ENCODE results near the gene LRRC55. TPM values are rescaled to one million over a fixed set of nuclear protein-coding genes. Genes with fewer than 3 reads are reported as not detected.

Gene LRRC55
- total RNA-seq, 6 donors from 2014 or later: 0.10 to 0.11 TPM; not detected in 4

GRCh38 chr11:57196596-57196995 lies 14.8 kb downstream of the LRRC55 start:
- H3K27ac ChIP-seq: no peak overlapping the region
- no peaks in the 10 kb centered on the region for H3K36me3 ChIP-seq
- ATAC-seq (ENCODE audit: low FRiP score in 2 of 2): no peak
- peaks cover 5 to 17% (median 5%) of the 10 kb centered on the region in 4 donors for H3K4me1 ChIP-seq
- no peak for TF ChIP-seq CTCF (IDR thresholded peaks at IDR 0.05)
- TF ChIP-seq POLR2A (IDR thresholded peaks at IDR 0.05): no peak
- no peak for TF ChIP-seq EP300 (IDR thresholded peaks at IDR 0.05)
- no peak for TF ChIP-seq POLR2AphosphoS5 (IDR thresholded peaks at IDR 0.05)
- no peaks in the 10 kb centered on the region for H3K27me3 ChIP-seq
- WGBS, 2 donors: 63 to 64% methylated on average over 6 of the region's 6 CpGs
- H3K4me3 ChIP-seq: no peak overlapping the region
- no peaks in the 10 kb centered on the region for H3K9me3 ChIP-seq
- no peak for DNase-seq

GRCh38 chr11:57197762-57198161 lies 16.0 kb downstream of the LRRC55 start:
- no peak overlapping the region for H3K27ac ChIP-seq
- H3K4me1 ChIP-seq: peaks cover 0 to 10% (median 5%) of the 10 kb centered on the region in 4 donors
- no peaks in the 10 kb centered on the region for H3K9me3 ChIP-seq
- H3K36me3 ChIP-seq: no peaks in the 10 kb centered on the region
- no peaks in the 10 kb centered on the region for H3K27me3 ChIP-seq
- TF ChIP-seq POLR2A (IDR thresholded peaks at IDR 0.05) (no peak), CTCF (IDR thresholded peaks at IDR 0.05) (no peak), POLR2AphosphoS5 (IDR thresholded peaks at IDR 0.05) (no peak), EP300 (IDR thresholded peaks at IDR 0.05) (no peak)
- ATAC-seq (ENCODE audit: low FRiP score in 2 of 2) (no peak), DNase-seq (no peak)
- 88 to 96% methylated on average over 2 of the region's 2 CpGs for WGBS, 2 donors
- H3K4me3 ChIP-seq: no peak overlapping the region

- H3K4me1 ChIP-seq: peaks cover 0 to 13% (median 5%) of the 10 kb centered on the region in 4 donors
- no peaks in the 10 kb centered on the region for H3K9me3 ChIP-seq
- DNase-seq (no peak), ATAC-seq (ENCODE audit: low FRiP score in 2 of 2) (no peak)
- H3K4me3 ChIP-seq: no peak overlapping the region
- TF ChIP-seq CTCF (IDR thresholded peaks at IDR 0.05): no peak
- TF ChIP-seq POLR2A (IDR thresholded peaks at IDR 0.05): no peak
- no peak for TF ChIP-seq POLR2AphosphoS5 (IDR thresholded peaks at IDR 0.05)
- no peak for TF ChIP-seq EP300 (IDR thresholded peaks at IDR 0.05)
- 87 to 92% methylated on average over 11 of the region's 11 CpGs for WGBS, 2 donors
- no peaks in the 10 kb centered on the region for H3K36me3 ChIP-seq
- H3K27me3 ChIP-seq: no peaks in the 10 kb centered on the region
- H3K27ac ChIP-seq: no peak overlapping the region
These were observed 17.6 kb downstream of the LRRC55 start for GRCh38 chr11:57199330-57199729.

- 34 to 39% methylated on average over 7 of the region's 7 CpGs for WGBS, 2 donors
- Histone ChIP-seq H3K4me1 (peaks cover 5 to 17% (median 6%) of the 10 kb centered on the region in 4 donors), H3K27ac (peak overlapping the region in 2 of 4 donors; percentile 18 to 32), H3K36me3 (no peaks in the 10 kb centered on the region), H3K4me3 (no peak overlapping the region), H3K27me3 (no peaks in the 10 kb centered on the region), H3K9me3 (no peaks in the 10 kb centered on the region)
- DNase-seq: no peak
- no peak for TF ChIP-seq POLR2AphosphoS5 (IDR thresholded peaks at IDR 0.05)
- no peak for TF ChIP-seq POLR2A (IDR thresholded peaks at IDR 0.05)
- TF ChIP-seq EP300 (IDR thresholded peaks at IDR 0.05): no peak
- TF ChIP-seq CTCF (IDR thresholded peaks at IDR 0.05): no peak
- ATAC-seq (ENCODE audit: low FRiP score in 2 of 2): no peak
These were observed 19.2 kb downstream of the LRRC55 start for GRCh38 chr11:57200917-57201316.

GRCh38 chr11:57202281-57202680 lies 20.5 kb downstream of the LRRC55 start:
- H3K27ac ChIP-seq: no peak overlapping the region
- H3K4me1 ChIP-seq: peaks cover 5 to 20% (median 7%) of the 10 kb centered on the region in 4 donors
- ATAC-seq (ENCODE audit: low FRiP score in 2 of 2) (peak in 1 of 2 donors; percentile 74), DNase-seq (peak in 1 of 2 donors; percentile 67)
- no peaks in the 10 kb centered on the region for H3K9me3 ChIP-seq
- H3K27me3 ChIP-seq: no peaks in the 10 kb centered on the region
- WGBS, 2 donors: 81 to 84% methylated on average over 5 to 10 of the region's 10 CpGs
- TF ChIP-seq POLR2A (IDR thresholded peaks at IDR 0.05): no peak
- no peak for TF ChIP-seq POLR2AphosphoS5 (IDR thresholded peaks at IDR 0.05)
- no peak for TF ChIP-seq CTCF (IDR thresholded peaks at IDR 0.05)
- TF ChIP-seq EP300 (IDR thresholded peaks at IDR 0.05): no peak
- H3K4me3 ChIP-seq: no peak overlapping the region
- H3K36me3 ChIP-seq: no peaks in the 10 kb centered on the region

All from upper lobe of left lung (tissue), 6 donors.